IMR-90 (cell line): ENCODE data around the gene ICAM5. TPM values are rescaled to one million over a fixed set of nuclear protein-coding genes. Genes with fewer than 3 reads are reported as not detected.

Experiments used
- ATAC-seq: fragments of 200-7000 bp; cut with Tn5 transposase; 2 replicates; pipeline ENCODE4 v1.9.1; 2020; ENCODE audit warnings: low read depth, mild to moderate bottlenecking, moderate library complexity
- BruUV-seq: library from RNA; stranded (reverse); fragments of 400-500 nt; replicated peaks from 2 replicates; lab custom pipeline; 2021; lab: Mats Ljungman, UMichigan
- CTCF ChIA-PET: fragments of 300-600 bp; formaldehyde crosslinking; extraction: SDS; loops from one replicate; lab custom pipeline; 2021; ENCODE audit warnings: antibody characterized with exemption; lab: Yijun Ruan, JAX
- POLR2A ChIA-PET: fragments of 300-600 bp; sonication (Branson Sonifier 250); formaldehyde crosslinking; loops from one replicate; lab custom pipeline; 2022; ENCODE audit warnings: antibody characterized with exemption; ENCODE audit not compliant: unreplicated experiment; lab: Charles Lee
- DNase-seq: peaks from one replicate; pipeline ENCODE4 v3.0.0; 2013
- H2AFZ ChIP-seq: replicated peaks from 2 replicates; pipeline ENCODE3; 2013; ENCODE audit warnings: low read length, mild to moderate bottlenecking; ENCODE audit not compliant: poor library complexity
- H2AK5ac ChIP-seq: 2 replicates; pipeline ENCODE4 v1.6.1; 2013; ENCODE audit warnings: low read depth, low read length, inconsistent platforms
- H2AK9ac ChIP-seq: replicated peaks from 2 replicates; pipeline ENCODE3; 2013; ENCODE audit warnings: mild to moderate bottlenecking, low read depth, low read length, moderate library complexity; ENCODE audit not compliant: poor library complexity
- H2BK120ac ChIP-seq: 2 replicates; pipeline ENCODE4 v1.6.1; 2013; ENCODE audit warnings: low read depth, low read length, inconsistent platforms
- H2BK15ac ChIP-seq: 3 replicates; pipeline ENCODE4 v1.6.1; 2013; ENCODE audit warnings: low read depth, low read length, inconsistent platforms
- H2BK20ac ChIP-seq: 2 replicates; pipeline ENCODE4 v1.6.1; 2013; ENCODE audit warnings: low read depth, mild to moderate bottlenecking, inconsistent platforms, low read length, moderate library complexity
- H2BK5ac ChIP-seq: 2 replicates; pipeline ENCODE4 v1.6.1; 2013; ENCODE audit warnings: mild to moderate bottlenecking, low read depth, low read length, inconsistent platforms; ENCODE audit not compliant: poor library complexity, severe bottlenecking
- H3K14ac ChIP-seq: replicated peaks from 2 replicates; pipeline ENCODE4 v1.6.1; 2013; ENCODE audit warnings: low read depth, low read length, inconsistent platforms
- H3K18ac ChIP-seq: 2 replicates; pipeline ENCODE4 v1.6.1; 2013; ENCODE audit warnings: low read depth, low read length, control low read depth
- H3K23ac ChIP-seq: 2 replicates; pipeline ENCODE4 v1.6.1; 2013; ENCODE audit warnings: low read depth, low read length, inconsistent platforms
- H3K27ac ChIP-seq: 2 replicates; pipeline ENCODE4 v1.5.1; 2013; ENCODE audit warnings: mild to moderate bottlenecking, control low read depth, low read length; ENCODE audit not compliant: insufficient read depth
- H3K27me3 ChIP-seq: 2 replicates; pipeline ENCODE4 v1.6.1; 2013; ENCODE audit warnings: low read length; ENCODE audit not compliant: control insufficient read depth, insufficient read depth
- H3K36me3 ChIP-seq: 2 replicates; pipeline ENCODE4 v1.6.1; 2013; ENCODE audit warnings: low read length, mixed read lengths; ENCODE audit not compliant: control insufficient read depth, insufficient read depth
- H3K4ac ChIP-seq: 2 replicates; pipeline ENCODE4 v1.6.1; 2013; ENCODE audit warnings: low read depth, low read length, inconsistent platforms
- H3K4me1 ChIP-seq: 2 replicates; pipeline ENCODE4 v1.6.1; 2013; ENCODE audit warnings: low read length, mixed read lengths; ENCODE audit not compliant: control insufficient read depth, insufficient read depth
- H3K4me2 ChIP-seq: 2 replicates; pipeline ENCODE4 v1.6.1; 2013; ENCODE audit warnings: low read depth, mild to moderate bottlenecking, control low read depth, low read length, moderate library complexity
- H3K4me3 ChIP-seq: 2 replicates; pipeline ENCODE4 v1.5.1; 2013; ENCODE audit warnings: low read depth, mild to moderate bottlenecking, control low read depth, low read length, moderate library complexity; ENCODE audit not compliant: insufficient read depth
- H3K56ac ChIP-seq: 2 replicates; pipeline ENCODE4 v1.6.1; 2013; ENCODE audit warnings: low read length, inconsistent platforms; ENCODE audit not compliant: insufficient read depth; ENCODE audit errors: extremely low read depth
- H3K79me1 ChIP-seq, 2 experiments: 2 replicates each; pipeline ENCODE4 v1.6.1; 2013; ENCODE audit warnings: low read length in 2 of 2, inconsistent platforms in 1 of 2, low read depth in 1 of 2
- H3K9ac ChIP-seq: 2 replicates; pipeline ENCODE4 v1.6.1; 2013; ENCODE audit warnings: low read depth, low read length, control low read depth
- H3K9me1 ChIP-seq: 2 replicates; pipeline ENCODE4 v1.6.1; 2013; ENCODE audit warnings: low read length, inconsistent platforms; ENCODE audit not compliant: insufficient read depth
- H3K9me3 ChIP-seq: 2 replicates; pipeline ENCODE4 v1.6.1; 2013; ENCODE audit warnings: low read length; ENCODE audit not compliant: control insufficient read depth, insufficient read depth
- H4K20me1 ChIP-seq: 2 replicates; pipeline ENCODE4 v1.6.1; 2013; ENCODE audit warnings: low read length, inconsistent platforms; ENCODE audit not compliant: insufficient read depth
- H4K5ac ChIP-seq: 2 replicates; pipeline ENCODE4 v1.6.1; 2013; ENCODE audit warnings: mild to moderate bottlenecking, low read depth, low read length, control low read depth
- H4K8ac ChIP-seq, 2 experiments: 2 replicates each; pipeline ENCODE4 v1.6.1; 2013; ENCODE audit warnings: low read depth in 2 of 2, low read length in 2 of 2, control low read depth in 1 of 2, inconsistent platforms in 1 of 2
- H4K91ac ChIP-seq: 2 replicates; pipeline ENCODE4 v1.6.1; 2013; ENCODE audit warnings: low read depth, low read length, inconsistent platforms; ENCODE audit not compliant: insufficient read depth
- BHLHE40 ChIP-seq: fragments of 150-350 bp; IDR thresholded peaks from 2 replicates; pipeline ENCODE4 v1.6.1; 2016; ENCODE audit warnings: mild to moderate bottlenecking, low read depth, low read length
- MXI1 ChIP-seq: IDR thresholded peaks from 2 replicates; pipeline ENCODE4 v1.6.1; 2012; ENCODE audit warnings: low read depth, mild to moderate bottlenecking, low read length, moderate library complexity, borderline replicate concordance
- NFE2L2 ChIP-seq: fragments of 150-350 bp; IDR thresholded peaks from 2 replicates; pipeline ENCODE4 v1.6.1; 2016; ENCODE audit warnings: low read depth, mild to moderate bottlenecking, low read length
- WGBS, 2 experiments: methylation state at CpG; one replicate each; pipeline versions ENCODE4 v1.1.5 to v1.1.7; 2013; ENCODE audit warnings: missing lambda C conversion rate in 2 of 2; ENCODE audit not compliant: insufficient read length in 1 of 2; ENCODE audit errors: extremely low coverage in 2 of 2; 5-methylcytosine and 5-hydroxymethylcytosine counted together
- dilution Hi-C: fragments of 300-500 bp; cut with HindIII; formaldehyde crosslinking; loops from one replicate; pipeline ENCODE4 v1.14.3; 2018; ENCODE audit warnings: low sequenced_read_pairs; ENCODE audit not compliant: unreplicated experiment
- in situ Hi-C: fragments of 300-500 bp; cut with MboI; formaldehyde crosslinking; loops from 3 replicates; pipeline ENCODE4 v1.14.3; 2019; ENCODE audit warnings: low sequenced_read_pairs, inconsistent platforms, mixed read lengths
- intact Hi-C: fragments of 100-400 bp; cut with micrococcal nuclease; formaldehyde crosslinking; loops from 2 replicates; pipeline ENCODE4 v1.10.0; 2022
- polyA plus RNA-seq, 3 experiments: library from polyadenylated mRNA; depleted of rRNA; stranded (reverse); fragments of >200 nt; gene quantifications; 2 replicates each; pipeline ENCODE4 v1.2.3, GENCODE V29; 2012; ENCODE audit warnings: low replicate concordance in 1 of 3
- total RNA-seq: library from RNA; depleted of rRNA; stranded (reverse); fragments of >200 nt; gene quantifications from 2 replicates; pipeline ENCODE4 v1.2.3, GENCODE V29; 2012
- TF ChIP-seq, protein P1 (sequence below): fragments of 150-350 bp; IDR thresholded peaks from 2 replicates; pipeline ENCODE4 v1.6.1; 2017; ENCODE audit warnings: mild to moderate bottlenecking, antibody characterized with exemption, low read length, low read depth

The ICAM5 gene
- total and polyA plus RNA-seq, 2 of the 4 experiments (the other 2 are of a cell fraction) = 3.0 to 23.9 TPM

DNA sequence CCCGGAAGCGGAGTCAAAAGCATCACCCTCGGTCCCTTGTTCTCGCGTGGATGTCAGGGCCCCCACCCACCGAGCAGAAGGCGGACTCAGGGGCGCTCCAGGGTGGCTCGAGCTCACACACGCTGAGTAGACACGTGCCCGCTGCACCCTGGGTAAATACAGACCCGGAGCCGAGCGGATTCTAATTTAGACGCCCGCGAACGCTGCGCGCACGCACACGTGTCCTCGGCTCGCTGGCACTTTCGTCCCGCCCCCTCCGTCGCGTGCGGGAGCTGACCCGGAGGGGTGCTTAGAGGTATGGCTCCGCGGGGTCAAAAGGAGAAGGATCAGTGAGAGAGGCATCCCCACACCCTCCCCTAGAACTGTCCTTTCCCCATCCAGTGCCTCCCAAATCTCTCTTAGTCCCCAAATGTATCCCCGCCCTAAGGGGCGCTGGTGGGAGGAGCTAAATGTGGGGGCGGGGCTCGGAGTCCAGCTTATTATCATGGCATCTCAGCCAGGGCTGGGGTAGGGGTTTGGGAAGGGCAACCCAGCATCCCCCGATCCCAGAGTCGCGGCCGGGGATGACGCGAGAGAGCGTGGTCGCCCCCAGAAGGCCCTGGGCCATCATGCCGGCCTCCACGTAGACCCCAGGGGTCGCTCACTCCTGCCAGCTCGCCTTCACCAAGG, 451 bp upstream of the ICAM5 start:
- dilution Hi-C loops = no loop called here
- H2AK9ac ChIP-seq = peak overlapping the region; percentile 88
- H4K91ac ChIP-seq = peak overlapping the region; percentile 40; the same call in 1 of the 2 replicates
- CTCF ChIA-PET = interaction anchor here (0.6 to 0.8 kb wide), 2 partner anchors 99 to 1813 kb away, joined by 3 to 7 read pairs; no protein-coding TSS in a partner anchor
- peaks cover 0 to 4% of the 10 kb centered on the region in 2 experiments; a peak in 1 of 4 replicates for H3K79me1 ChIP-seq
- peak overlapping the region; percentile 92 for H2AFZ ChIP-seq
- H3K4me2 ChIP-seq = peak overlapping the region; percentile 96
- H3K9me3 ChIP-seq = no peaks in the 10 kb centered on the region
- POLR2A ChIA-PET = interaction anchor here (0.5 to 1.0 kb wide), 3 partner anchors 13 to 18 kb away, joined by 3 to 4 read pairs (median 3); no protein-coding TSS in a partner anchor
- peak overlapping the region; percentile 47 for H3K18ac ChIP-seq
- H2BK120ac ChIP-seq = peak overlapping the region; percentile 26
- peak overlapping the region; percentile 58 for H2BK5ac ChIP-seq
- in situ Hi-C loops = no loop called here
- peak overlapping the region; percentile 77; the same call in 1 of the 2 replicates for H3K14ac ChIP-seq
- peak overlapping the region; percentile 77 for H3K4me3 ChIP-seq
- H3K4ac ChIP-seq = peak overlapping the region; percentile 72
- DNase-seq = peak; percentile 54
- peak overlapping the region; percentile 47 for H3K27ac ChIP-seq
- 0 out of 2 replicates have a peak overlapping the region, but pooled peaks have one; percentile 46 for H2BK20ac ChIP-seq
- H4K20me1 ChIP-seq = 0 out of 2 replicates have a peak, but pooled peaks cover 2% of the 10 kb centered on the region
- intact Hi-C loops = no loop called here
- peak; percentile 68; the same call in 1 of the 2 replicates for TF ChIP-seq MXI1
- TF ChIP-seq BHLHE40 = peak; percentile 88
- no peak for TF ChIP-seq NFE2L2
- TF ChIP-seq, protein P1, sequence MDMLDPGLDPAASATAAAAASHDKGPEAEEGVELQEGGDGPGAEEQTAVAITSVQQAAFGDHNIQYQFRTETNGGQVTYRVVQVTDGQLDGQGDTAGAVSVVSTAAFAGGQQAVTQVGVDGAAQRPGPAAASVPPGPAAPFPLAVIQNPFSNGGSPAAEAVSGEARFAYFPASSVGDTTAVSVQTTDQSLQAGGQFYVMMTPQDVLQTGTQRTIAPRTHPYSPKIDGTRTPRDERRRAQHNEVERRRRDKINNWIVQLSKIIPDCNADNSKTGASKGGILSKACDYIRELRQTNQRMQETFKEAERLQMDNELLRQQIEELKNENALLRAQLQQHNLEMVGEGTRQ = peak; percentile 76
- H3K9ac ChIP-seq = peak overlapping the region; percentile 45; the same call in 1 of the 2 replicates
- H4K8ac ChIP-seq = peak overlapping the region; percentile 53 to 82
- no TSS peak for BruUV-seq
- peaks cover 24% of the 10 kb centered on the region for H3K4me1 ChIP-seq
- no peak overlapping the region for H3K56ac ChIP-seq
- peaks cover 12% of the 10 kb centered on the region for H3K9me1 ChIP-seq
- ATAC-seq = peak; percentile 33
- H2AK5ac ChIP-seq = no peak overlapping the region
- peak overlapping the region; percentile 5; the same call in 1 of the 2 replicates for H4K5ac ChIP-seq
- H3K23ac ChIP-seq = peak overlapping the region; percentile 64; the same call in 1 of the 2 replicates
- H3K36me3 ChIP-seq = peaks cover 12% of the 10 kb centered on the region; the same call in 1 of the 2 replicates
- 9% methylated on average over 19 of the region's 50 CpGs; no CpG with 5 or more reads in 1 of the 2 experiments for WGBS, 2 experiments
- H3K27me3 ChIP-seq = no peaks in the 10 kb centered on the region; the same call in 1 of the 2 replicates
- H2BK15ac ChIP-seq = peak overlapping the region; percentile 73; the same call in 1 of the 3 replicates
